Dedifferentiated amniotic fluid mesenchymal stem cell (primary cell): ENCODE measurements around the gene GIN1.

Experiments
- DNase-seq: peaks from one replicate; pipeline ENCODE4 v3.0.0-alpha.2; 2016; ENCODE audit errors: extremely low spot score

GIN1 gene

GRCh38 chr5:103037673-103038455 lies 82.1 kb downstream of the GIN1 start:
- DNase-seq, result no peak

DNA sequence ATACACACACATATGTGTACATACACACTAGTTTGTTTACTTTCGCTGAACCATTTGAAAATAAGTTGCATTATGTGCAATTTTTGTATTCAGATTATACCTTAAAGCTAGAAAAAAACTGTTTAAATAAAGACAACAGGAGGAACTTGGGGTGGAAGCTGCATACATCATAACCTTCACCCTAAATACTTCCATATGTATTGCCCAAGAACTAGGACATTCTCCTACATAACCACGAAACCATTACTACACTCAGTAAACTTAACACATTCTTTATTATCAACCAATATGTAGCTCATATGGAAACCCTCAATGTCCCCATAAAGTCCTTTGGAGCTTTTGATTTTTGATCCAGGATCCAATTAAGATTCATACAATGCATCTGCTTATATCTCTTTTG lies 83.3 kb downstream of the GIN1 start:
- no peak for DNase-seq
